Mesenchymal stem cell (in vitro differentiated cells and primary cell): ENCODE data around the gene ATP2B1.

ENCODE experiments used
- DNase-seq: peaks from one replicate; pipeline ENCODE4 v3.0.0-alpha.2; 2013
- H2AFZ ChIP-seq: one replicate; pipeline ENCODE4 v1.6.1; 2013; ENCODE audit warnings: low read depth, mild to moderate bottlenecking, control low read depth, inconsistent platforms, low read length, moderate library complexity
- H2AK5ac ChIP-seq: 2 replicates; pipeline ENCODE4 v1.6.1; 2013; ENCODE audit warnings: low read length, moderate library complexity, mild to moderate bottlenecking, inconsistent platforms; ENCODE audit not compliant: severe bottlenecking
- H2BK120ac ChIP-seq: one replicate; pipeline ENCODE4 v1.6.1; 2013; ENCODE audit warnings: low read depth, mild to moderate bottlenecking, inconsistent platforms, low read length, moderate library complexity
- H2BK12ac ChIP-seq, 2 experiments: one replicate each; pipeline ENCODE4 v1.6.1; 2013; ENCODE audit warnings: inconsistent platforms in 2 of 2, low read length in 2 of 2, mild to moderate bottlenecking in 2 of 2, moderate library complexity in 2 of 2, control low read depth in 1 of 2
- H2BK15ac ChIP-seq: one replicate; pipeline ENCODE4 v1.6.1; 2013; ENCODE audit warnings: mild to moderate bottlenecking, low read depth, inconsistent platforms; ENCODE audit not compliant: poor library complexity, severe bottlenecking
- H2BK5ac ChIP-seq: 2 replicates; pipeline ENCODE4 v1.6.1; 2013; ENCODE audit warnings: low read depth, mild to moderate bottlenecking, low read length, control low read depth, inconsistent platforms; ENCODE audit not compliant: poor library complexity, severe bottlenecking
- H3K14ac ChIP-seq, 2 experiments: one replicate each; pipeline ENCODE4 v1.6.1; 2013; ENCODE audit warnings: inconsistent platforms in 2 of 2, low read length in 2 of 2, control low read depth in 1 of 2, mild to moderate bottlenecking in 1 of 2, moderate library complexity in 1 of 2
- H3K18ac ChIP-seq, 2 experiments: one replicate each; pipeline ENCODE4 v1.6.1; 2013; ENCODE audit warnings: inconsistent platforms in 2 of 2, low read length in 2 of 2, control low read depth in 1 of 2, low read depth in 1 of 2, mild to moderate bottlenecking in 1 of 2
- H3K23ac ChIP-seq, 2 experiments: one replicate each; pipeline ENCODE4 v1.6.1; 2013; ENCODE audit warnings: inconsistent platforms in 2 of 2, low read length in 2 of 2, mild to moderate bottlenecking in 2 of 2, moderate library complexity in 2 of 2, control low read depth in 1 of 2
- H3K27ac ChIP-seq: 2 replicates; pipeline ENCODE4 v1.5.1; 2013; ENCODE audit warnings: mild to moderate bottlenecking, moderate library complexity, low read length, control low read depth, inconsistent platforms; ENCODE audit not compliant: poor library complexity, severe bottlenecking
- H3K27me3 ChIP-seq, 2 experiments: 2 replicates each; pipeline versions ENCODE4 v1.6.1 to v1.7.0; 2013; ENCODE audit warnings: low read length in 2 of 2, mild to moderate bottlenecking in 2 of 2, moderate library complexity in 2 of 2, control low read depth in 1 of 2, inconsistent platforms in 1 of 2; ENCODE audit not compliant: control insufficient read depth in 1 of 2, insufficient read depth in 1 of 2
- H3K36me3 ChIP-seq, 2 experiments: 2 replicates each; pipeline versions ENCODE4 v1.6.1 to v1.7.0; 2013; ENCODE audit warnings: low read length in 2 of 2, control low read depth in 1 of 2, inconsistent platforms in 1 of 2, low read depth in 1 of 2, mild to moderate bottlenecking in 1 of 2; ENCODE audit not compliant: insufficient read depth in 2 of 2, control insufficient read depth in 1 of 2
- H3K4ac ChIP-seq, 2 experiments: one replicate each; pipeline ENCODE4 v1.6.1; 2013; ENCODE audit warnings: inconsistent platforms in 2 of 2, low read length in 2 of 2, mild to moderate bottlenecking in 2 of 2, moderate library complexity in 2 of 2, control low read depth in 1 of 2, low read depth in 1 of 2
- H3K4me1 ChIP-seq: 2 replicates; pipeline ENCODE4 v1.6.1; 2013; ENCODE audit warnings: low read depth, low read length, control low read depth; ENCODE audit not compliant: control insufficient read depth, insufficient read depth
- H3K4me2 ChIP-seq: 2 replicates; pipeline ENCODE4 v1.6.1; 2013; ENCODE audit warnings: low read length, mild to moderate bottlenecking, inconsistent platforms; ENCODE audit not compliant: poor library complexity, severe bottlenecking
- H3K4me3 ChIP-seq, 2 experiments: 2 replicates each; pipeline versions ENCODE4 v1.5.1 to v1.7.0; 2013; ENCODE audit warnings: low read length in 2 of 2, mild to moderate bottlenecking in 2 of 2, control low read depth in 1 of 2, low read depth in 1 of 2; ENCODE audit not compliant: insufficient read depth in 1 of 2
- H3K79me1 ChIP-seq: replicated peaks from 2 replicates; pipeline ENCODE4 v1.6.1; 2013; ENCODE audit warnings: mild to moderate bottlenecking, control low read depth, low read length, inconsistent platforms; ENCODE audit not compliant: poor library complexity, severe bottlenecking
- H3K9ac ChIP-seq: 2 replicates; pipeline ENCODE4 v1.7.0; 2013; ENCODE audit warnings: mild to moderate bottlenecking, low read length, moderate library complexity
- H3K9me3 ChIP-seq: 2 replicates; pipeline ENCODE4 v1.7.0; 2013; ENCODE audit warnings: mild to moderate bottlenecking, low read length; ENCODE audit not compliant: control insufficient read depth
- H4K8ac ChIP-seq: one replicate; pipeline ENCODE4 v1.6.1; 2013; ENCODE audit warnings: inconsistent platforms, mild to moderate bottlenecking, low read length, moderate library complexity
- H4K91ac ChIP-seq: one replicate; pipeline ENCODE4 v1.6.1; 2013; ENCODE audit warnings: mild to moderate bottlenecking, low read length, inconsistent platforms
- WGBS: methylation state at CpG from one replicate; pipeline ENCODE4 v1.1.7; 2013; ENCODE audit warnings: mixed read lengths; 5-methylcytosine and 5-hydroxymethylcytosine counted together

Gene ATP2B1

GRCh38 chr12:89706551-89706950 lies 2.1 kb downstream of the ATP2B1 start:
- Histone ChIP-seq H3K27ac (no peak overlapping the region), H3K4ac (no peak overlapping the region), H3K4me2 (peak overlapping the region; percentile 90), H3K4me1 (peaks cover 1% of the 10 kb centered on the region), H2AK5ac (no peak overlapping the region), H3K9ac (peak overlapping the region; percentile 99), H2BK120ac (no peak overlapping the region), H3K18ac (no peak overlapping the region), H3K14ac (no peak overlapping the region), H2AFZ (no peak overlapping the region), H4K91ac (no peak overlapping the region), H3K27me3 (no peaks in the 10 kb centered on the region), H3K79me1 (peaks cover 3% of the 10 kb centered on the region), H3K23ac (no peak overlapping the region), H3K9me3 (no peaks in the 10 kb centered on the region), H4K8ac (no peak overlapping the region), H2BK5ac (no peak overlapping the region), H3K36me3 (no peaks in the 10 kb centered on the region), H2BK15ac (no peak overlapping the region), H2BK12ac (no peak overlapping the region), H3K4me3 (peak overlapping the region in 1 of 2 experiments; percentile 91)
- DNase-seq, result no peak
- 73% methylated on average over 7 of the region's 7 CpGs for WGBS

- Histone ChIP-seq H3K23ac (no peak overlapping the region), H2AK5ac (no peak overlapping the region), H2AFZ (no peak overlapping the region), H3K14ac (no peak overlapping the region), H3K4ac (no peak overlapping the region), H2BK15ac (no peak overlapping the region), H3K18ac (no peak overlapping the region), H3K4me2 (no peak overlapping the region), H3K79me1 (peaks cover 3% of the 10 kb centered on the region), H2BK120ac (no peak overlapping the region), H3K4me1 (peaks cover 4% of the 10 kb centered on the region), H3K9me3 (no peaks in the 10 kb centered on the region), H3K36me3 (no peaks in the 10 kb centered on the region), H3K27me3 (no peaks in the 10 kb centered on the region), H2BK5ac (no peak overlapping the region), H3K27ac (no peak overlapping the region), H3K4me3 (no peak overlapping the region), H2BK12ac (no peak overlapping the region), H4K8ac (no peak overlapping the region), H4K91ac (no peak overlapping the region), H3K9ac (peak overlapping the region; percentile 99)
- WGBS, result 87% methylated on average over 1 of the region's 1 CpG
- DNase-seq, result no peak
These were observed 4.2 kb downstream of the ATP2B1 start for GRCh38 chr12:89704457-89704856.

- peak overlapping the region; percentile 99 for H3K9ac ChIP-seq
- DNase-seq, result no peak
These were observed 4.9 kb downstream of the ATP2B1 start for GRCh38 chr12:89703768-89704167.

GRCh38 chr12:89702503-89702902 lies 6.1 kb downstream of the ATP2B1 start:
- no CpG with 5 or more reads among the region's 1 CpG for WGBS
- Histone ChIP-seq H3K36me3 (peaks cover 0 to 4% of the 10 kb centered on the region in 2 experiments), H2BK15ac (no peak overlapping the region), H2AK5ac (no peak overlapping the region), H3K4me2 (no peak overlapping the region), H3K79me1 (peaks cover 6% of the 10 kb centered on the region), H3K23ac (no peak overlapping the region), H3K18ac (no peak overlapping the region), H3K14ac (no peak overlapping the region), H2AFZ (no peak overlapping the region), H2BK120ac (no peak overlapping the region), H2BK12ac (no peak overlapping the region), H4K91ac (no peak overlapping the region), H3K9ac (peak overlapping the region; percentile 21), H3K4ac (no peak overlapping the region), H3K4me1 (peaks cover 4% of the 10 kb centered on the region), H4K8ac (no peak overlapping the region), H3K27ac (no peak overlapping the region), H3K4me3 (no peak overlapping the region), H3K9me3 (no peaks in the 10 kb centered on the region), H2BK5ac (no peak overlapping the region), H3K27me3 (no peaks in the 10 kb centered on the region)
- DNase-seq, result no peak

More at GRCh38 chr12:89703768-89704167, 4.9 kb downstream of the ATP2B1 start:
- no peak overlapping the region for H4K8ac ChIP-seq
- H3K36me3 ChIP-seq, result peaks cover 0 to under 1% of the 10 kb centered on the region in 2 experiments
- H3K4me3 ChIP-seq, result peak overlapping the region in 1 of 2 experiments; percentile 13
- H2BK5ac ChIP-seq, result no peak overlapping the region
- no peak overlapping the region for H2AFZ ChIP-seq
- H2BK120ac ChIP-seq, result no peak overlapping the region
- H2BK15ac ChIP-seq, result no peak overlapping the region
- peaks cover 4% of the 10 kb centered on the region for H3K4me1 ChIP-seq
- H3K79me1 ChIP-seq, result peaks cover 5% of the 10 kb centered on the region
- no peak overlapping the region for H3K27ac ChIP-seq
- no peak overlapping the region for H4K91ac ChIP-seq
- H3K14ac ChIP-seq, result no peak overlapping the region
- H3K9me3 ChIP-seq, result no peaks in the 10 kb centered on the region
- no peaks in the 10 kb centered on the region for H3K27me3 ChIP-seq
- no peak overlapping the region for H2AK5ac ChIP-seq
- H3K18ac ChIP-seq, result no peak overlapping the region
- peak overlapping the region; percentile 43 for H3K4me2 ChIP-seq
- H3K23ac ChIP-seq, result no peak overlapping the region
- H2BK12ac ChIP-seq, result no peak overlapping the region
- no peak overlapping the region for H3K4ac ChIP-seq
- WGBS, result 100% methylated on average over 1 of the region's 1 CpG
